ENCODE data around the gene CDH6.

- TF ChIP-seq, protein P1, sequence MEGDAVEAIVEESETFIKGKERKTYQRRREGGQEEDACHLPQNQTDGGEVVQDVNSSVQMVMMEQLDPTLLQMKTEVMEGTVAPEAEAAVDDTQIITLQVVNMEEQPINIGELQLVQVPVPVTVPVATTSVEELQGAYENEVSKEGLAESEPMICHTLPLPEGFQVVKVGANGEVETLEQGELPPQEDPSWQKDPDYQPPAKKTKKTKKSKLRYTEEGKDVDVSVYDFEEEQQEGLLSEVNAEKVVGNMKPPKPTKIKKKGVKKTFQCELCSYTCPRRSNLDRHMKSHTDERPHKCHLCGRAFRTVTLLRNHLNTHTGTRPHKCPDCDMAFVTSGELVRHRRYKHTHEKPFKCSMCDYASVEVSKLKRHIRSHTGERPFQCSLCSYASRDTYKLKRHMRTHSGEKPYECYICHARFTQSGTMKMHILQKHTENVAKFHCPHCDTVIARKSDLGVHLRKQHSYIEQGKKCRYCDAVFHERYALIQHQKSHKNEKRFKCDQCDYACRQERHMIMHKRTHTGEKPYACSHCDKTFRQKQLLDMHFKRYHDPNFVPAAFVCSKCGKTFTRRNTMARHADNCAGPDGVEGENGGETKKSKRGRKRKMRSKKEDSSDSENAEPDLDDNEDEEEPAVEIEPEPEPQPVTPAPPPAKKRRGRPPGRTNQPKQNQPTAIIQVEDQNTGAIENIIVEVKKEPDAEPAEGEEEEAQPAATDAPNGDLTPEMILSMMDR (IDR thresholded peaks at IDR 0.05), result no peak
- TF ChIP-seq IRF3 (IDR thresholded peaks at IDR 0.05; ENCODE audit: low read depth, low read length), result no peak
- TF ChIP-seq EZH2phosphoT487 (IDR thresholded peaks at IDR 0.05; ENCODE audit: borderline replicate concordance, low read depth), result no peak
- TF ChIP-seq GABPA (IDR thresholded peaks at IDR 0.05; ENCODE audit: low read depth), result no peak
- TF ChIP-seq RAD21 (IDR thresholded peaks at IDR 0.05; ENCODE audit: low read length), result no peak
- no peak for TF ChIP-seq CHD2 (IDR thresholded peaks at IDR 0.05; ENCODE audit: low read length, partially characterized antibody)
- no peak for TF ChIP-seq REST (IDR thresholded peaks at IDR 0.05; ENCODE audit: low read depth, low read length)
- no peak for TF ChIP-seq EP300 (IDR thresholded peaks at IDR 0.05; ENCODE audit: borderline replicate concordance in 1 of 2, low read depth in 1 of 2, low read length in 1 of 2)
- no peak for TF ChIP-seq JUND (IDR thresholded peaks at IDR 0.05)
- no peak for TF ChIP-seq FOXM1 (IDR thresholded peaks at IDR 0.05; ENCODE audit: low read depth)
Measured at GRCh38 chr5:31235381-31235780, 41.9 kb downstream of the CDH6 start.
